K562 (cell line): ENCODE data around the gene BCAN. TPM values are rescaled to one million over a fixed set of nuclear protein-coding genes. Genes with fewer than 3 reads are reported as not detected.

Experiments
- AFF1 ChIP-seq, 2 experiments: fragments of 450-650 bp; IDR thresholded peaks; 2 replicates each; pipeline ENCODE4 v1.6.1; 2018; ENCODE audit warnings: mild to moderate bottlenecking in 2 of 2, low read depth in 1 of 2; ENCODE audit not compliant: partially characterized antibody in 2 of 2
- ARID4B ChIP-seq: sonication (generic); formaldehyde crosslinking; IDR thresholded peaks from 2 replicates; pipeline ENCODE4 v1.8.0; 2022; ENCODE audit warnings: mild to moderate bottlenecking, missing genetic modification reagents
- ARNT ChIP-seq, 2 experiments: fragments of 450-650 bp; IDR thresholded peaks; 2 replicates each; pipeline ENCODE4 v1.6.1; 2016; ENCODE audit warnings: mild to moderate bottlenecking in 1 of 2
- DDX20 ChIP-seq: fragments of 450-650 bp; IDR thresholded peaks from 2 replicates; pipeline ENCODE4 v1.6.1; 2016; ENCODE audit warnings: missing genetic modification characterization, low read depth, mild to moderate bottlenecking, missing compliant biosample characterization, moderate library complexity
- FOS ChIP-seq: IDR thresholded peaks from 3 replicates; pipeline ENCODE4 v1.6.1; 2011; ENCODE audit not compliant: insufficient read length; ENCODE audit errors: extremely low read depth
- FOXK2 ChIP-seq, 2 experiments: fragments of 450-650 bp; IDR thresholded peaks in 1 of 2; conservative IDR thresholded peaks in 1 of 2; 2 replicates each; pipeline ENCODE4 v1.6.1; 2016; ENCODE audit warnings: low read depth in 2 of 2, mild to moderate bottlenecking in 1 of 2
- HNRNPUL1 ChIP-seq: fragments of 200-400 bp; formaldehyde crosslinking; IDR thresholded peaks from 2 replicates; pipeline ENCODE4 v1.6.1; 2017; ENCODE audit warnings: low read length
- RREB1 ChIP-seq: fragments of 250-450 bp; sonication (Bioruptor Pico); IDR thresholded peaks from 2 replicates; pipeline ENCODE4 v1.4.0; 2020
- TEAD4 ChIP-seq, 2 experiments: sonication (generic) in 1 of 2; formaldehyde crosslinking in 1 of 2; IDR thresholded peaks; 2 replicates each; pipeline versions ENCODE4 v1.6.1 to v1.8.0; 2012 to 2022; ENCODE audit warnings: borderline replicate concordance in 1 of 2, inconsistent platforms in 1 of 2, low read length in 1 of 2, mild to moderate bottlenecking in 1 of 2, missing genetic modification reagents in 1 of 2
- TGIF2 ChIP-seq: sonication (generic); formaldehyde crosslinking; IDR thresholded peaks from 2 replicates; pipeline ENCODE4 v1.8.1; 2022; ENCODE audit warnings: mild to moderate bottlenecking, missing genetic modification reagents, moderate library complexity
- ZC3H8 ChIP-seq: fragments of 450-650 bp; IDR thresholded peaks from 2 replicates; pipeline ENCODE4 v1.6.1; 2017
- ZNF445 ChIP-seq: fragments of 250-450 bp; sonication (Bioruptor Pico); IDR thresholded peaks from 2 replicates; pipeline ENCODE4 v1.4.0; 2020; ENCODE audit warnings: low read depth, mild to moderate bottlenecking, moderate library complexity
- ZNF589 ChIP-seq: fragments of 200-800 bp; sonication (Bioruptor generic); IDR thresholded peaks from 2 replicates; pipeline ENCODE4 v1.6.1; 2016; ENCODE audit warnings: low read depth, missing genetic modification characterization, missing compliant biosample characterization
- polyA plus RNA-seq, 8 experiments: library from polyadenylated mRNA; depleted of rRNA in 4 of 8; stranded (reverse) in 5 of 8; unstranded in 3 of 8; fragments of >200 nt; fragmentation: Nextera tagmentation in 2 of 8; fragmentation: Illumina TruSeq in 1 of 8; extraction: Ambion mirVana in 2 of 8; extraction: Trizol in 1 of 8; gene quantifications; 2 replicates each; pipeline versions ENCODE4 v1.2.1 to v1.2.3, GENCODE V29; 2011 to 2014; ENCODE audit warnings: inconsistent platforms in 1 of 8, missing spikeins in 1 of 8
- total RNA-seq, 7 experiments: library from RNA; depleted of rRNA in 6 of 7; stranded (reverse); fragments of >200 nt in 6 of 7; fragmentation: Illumina TruSeq in 2 of 7; extraction: Trizol in 2 of 7; gene quantifications; 2 replicates each; pipeline versions ENCODE4 v1.2.1 to v1.2.3, GENCODE V29; 2011 to 2021; ENCODE audit warnings: low replicate concordance in 1 of 7

BCAN gene
- total and polyA plus RNA-seq, 9 of the 15 experiments (the other 6 are each of a cell fraction or from before 2014, with no cell fraction given), result 0.04 to 0.33 (median 0.14) TPM; not detected in 5

- no peak for TF ChIP-seq RREB1
- no peak for TF ChIP-seq TEAD4 (IDR thresholded peaks at IDR 0.05; ENCODE audit: low read length)
- TF ChIP-seq TEAD4 (CRISPR knock-in tag; IDR thresholded peaks at IDR 0.05; ENCODE audit: borderline replicate concordance), result no peak
- no peak for TF ChIP-seq ZNF445 (CRISPR knock-in tag)
- TF ChIP-seq FOXK2 (conservative IDR thresholded peaks at IDR 0.05 in 1 of 2, IDR thresholded peaks at IDR 0.05 in 1 of 2; ENCODE audit: low read depth in 2 of 2), result peak; percentile 20 to 61; a peak in 2 of 4 replicates
- no peak for TF ChIP-seq ARID4B (CRISPR knock-in tag)
- TF ChIP-seq AFF1 (IDR thresholded peaks at IDR 0.05; ENCODE audit: low read depth in 1 of 2, partially characterized antibody in 2 of 2), result no peak
- TF ChIP-seq ARNT (IDR thresholded peaks at IDR 0.05), result no peak
- no peak for TF ChIP-seq ZNF589 (CRISPR knock-in tag)
- no peak for TF ChIP-seq ZC3H8
- no peak for TF ChIP-seq DDX20 (tag)
- no peak for TF ChIP-seq HNRNPUL1
- TF ChIP-seq FOS, result no peak
- no peak for TF ChIP-seq TGIF2 (CRISPR knock-in tag)
Observed at GRCh38 chr1:156625436-156626078, 16.4 kb upstream of the BCAN start (continued).
